HL-60/S4 treated with phorbol 12-myristate 13-acetate at 8.2 ng/mL for 4 days and 3 days (cell line): ENCODE results near the gene ARHGEF17.

ENCODE experiments used
- in situ Hi-C: fragments of 300-500 bp; cut with MboI; formaldehyde crosslinking; loops from 2 replicates; pipeline ENCODE4 v1.15.0; 2022; ENCODE audit warnings: low sequenced_read_pairs

ARHGEF17 gene

GRCh38 chr11:73379189-73379880 is 71.3 kb downstream of the ARHGEF17 start:
- in situ Hi-C loops = no loop called here

GRCh38 chr11:73380331-73380730 is 72.3 kb downstream of the ARHGEF17 start:
- in situ Hi-C loops = no loop called here

GRCh38 chr11:73380897-73381410 is 72.9 kb downstream of the ARHGEF17 start:
- in situ Hi-C loops = no loop called here

- in situ Hi-C loops = no loop called here
Measured at GRCh38 chr11:73381589-73381988, 73.5 kb downstream of the ARHGEF17 start.

- in situ Hi-C loops = no loop called here
Measured at GRCh38 chr11:73382183-73382582, 74.1 kb downstream of the ARHGEF17 start.

- in situ Hi-C loops = no loop called here
Measured at GRCh38 chr11:73382747-73383146, 74.7 kb downstream of the ARHGEF17 start.

GRCh38 chr11:73383249-73384124 is 75.4 kb downstream of the ARHGEF17 start:
- in situ Hi-C loops = no loop called here

GRCh38 chr11:73384125-73384441 is 76.0 kb downstream of the ARHGEF17 start:
- in situ Hi-C loops = no loop called here

GRCh38 chr11:73384531-73384871 is 76.4 kb downstream of the ARHGEF17 start:
- in situ Hi-C loops = no loop called here

GRCh38 chr11:73384872-73385689 is 77.0 kb downstream of the ARHGEF17 start:
- in situ Hi-C loops = no loop called here

- in situ Hi-C loops = no loop called here
Measured at GRCh38 chr11:73386016-73386415, 77.9 kb downstream of the ARHGEF17 start.

- in situ Hi-C loops = no loop called here
Measured at GRCh38 chr11:73386546-73386945, 78.5 kb downstream of the ARHGEF17 start.

GRCh38 chr11:73387594-73388264 is 79.7 kb downstream of the ARHGEF17 start:
- in situ Hi-C loops = no loop called here

GRCh38 chr11:73388265-73389133 is 80.4 kb downstream of the ARHGEF17 start:
- in situ Hi-C loops = no loop called here

- in situ Hi-C loops = no loop called here
Measured at GRCh38 chr11:73389134-73389525, 81.1 kb downstream of the ARHGEF17 start.

GRCh38 chr11:73389916-73390315 is 81.8 kb downstream of the ARHGEF17 start:
- in situ Hi-C loops = no loop called here

- in situ Hi-C loops = no loop called here
Measured at GRCh38 chr11:73390601-73391565, 82.8 kb downstream of the ARHGEF17 start.

- in situ Hi-C loops = no loop called here
Measured at GRCh38 chr11:73391665-73392064, 83.6 kb downstream of the ARHGEF17 start.
